Activated T-helper 1 cell treated with anti-CD3 and anti-CD28 coated beads, Interleukin-12 subunit alpha, Interleukin-12 subunit beta, Interleukin-2, Interleukin-4 antibody, amounts not matched to agents 30 ng/mL and 10 ng/mL and 1 ng/mL, durations not matched to agents 14 hours and 24 hours and 36 hours (primary cell): Measurements from ENCODE around the gene KCNJ2. TPM values are rescaled to one million over a fixed set of nuclear protein-coding genes. Genes with fewer than 3 reads are reported as not detected.

Experiments used
- DNase-seq: peaks from one replicate; pipeline ENCODE4 v3.0.0; 2021; ENCODE audit warnings: low spot score
- H3K27ac Mint-ChIP-seq: one replicate; pipeline ENCODE4 v1.8.0; 2021; ENCODE audit warnings: mild to moderate bottlenecking, mixed read lengths
- H3K27me3 Mint-ChIP-seq: one replicate; pipeline ENCODE4 v1.8.0; 2022; ENCODE audit warnings: mild to moderate bottlenecking, moderate library complexity, mixed read lengths; ENCODE audit not compliant: insufficient read depth
- H3K36me3 Mint-ChIP-seq: one replicate; pipeline ENCODE4 v1.8.0; 2021; ENCODE audit warnings: low read depth, mixed read lengths
- H3K4me1 Mint-ChIP-seq: one replicate; pipeline ENCODE4 v1.8.0; 2021; ENCODE audit warnings: low read depth, mixed read lengths
- H3K4me3 Mint-ChIP-seq: one replicate; pipeline ENCODE4 v1.8.0; 2021; ENCODE audit warnings: mild to moderate bottlenecking, moderate library complexity, mixed read lengths
- H3K9me3 Mint-ChIP-seq: one replicate; pipeline ENCODE4 v1.8.0; 2021; ENCODE audit warnings: mixed read lengths
- intact Hi-C: fragments of 100-400 bp; cut with micrococcal nuclease; formaldehyde crosslinking; loops from one replicate; pipeline ENCODE4 v1.15.1; 2024
- total RNA-seq: library from RNA; stranded (reverse); gene quantifications from 2 replicates; pipeline ENCODE4 v1.2.3, GENCODE V29; 2022

Gene KCNJ2
- total RNA-seq, 1 donor from 2014 or later, result not detected

GRCh38 chr17:70166615-70167014 is 2.7 kb upstream of the KCNJ2 start:
- DNase-seq, result no peak
- Mint-ChIP-seq H3K27ac (no peak overlapping the region), H3K36me3 (no peaks in the 10 kb centered on the region), H3K4me3 (no peak overlapping the region), H3K4me1 (peaks cover 18% of the 10 kb centered on the region), H3K9me3 (no peaks in the 10 kb centered on the region), H3K27me3 (peaks cover 43% of the 10 kb centered on the region)
- intact Hi-C loops, result loop anchor here (1.0 to 10.0 kb wide), 2 partner anchors 29 to 842 kb away; partner anchors contain the start of gene ABCA5

- H3K27me3 Mint-ChIP-seq, result peaks cover 49% of the 10 kb centered on the region
- H3K4me1 Mint-ChIP-seq, result peaks cover 18% of the 10 kb centered on the region
- H3K27ac Mint-ChIP-seq, result no peak overlapping the region
- no peaks in the 10 kb centered on the region for H3K9me3 Mint-ChIP-seq
- peak overlapping the region; percentile 81 for H3K4me3 Mint-ChIP-seq
- DNase-seq, result no peak
- no peaks in the 10 kb centered on the region for H3K36me3 Mint-ChIP-seq
- intact Hi-C loops, result loop anchor here (10.0 kb wide), 1 partner anchor 844 kb away; the partner anchor contains the start of gene ABCA5
Measured at GRCh38 chr17:70168044-70168976, 1.0 kb upstream of the KCNJ2 start.

DNA sequence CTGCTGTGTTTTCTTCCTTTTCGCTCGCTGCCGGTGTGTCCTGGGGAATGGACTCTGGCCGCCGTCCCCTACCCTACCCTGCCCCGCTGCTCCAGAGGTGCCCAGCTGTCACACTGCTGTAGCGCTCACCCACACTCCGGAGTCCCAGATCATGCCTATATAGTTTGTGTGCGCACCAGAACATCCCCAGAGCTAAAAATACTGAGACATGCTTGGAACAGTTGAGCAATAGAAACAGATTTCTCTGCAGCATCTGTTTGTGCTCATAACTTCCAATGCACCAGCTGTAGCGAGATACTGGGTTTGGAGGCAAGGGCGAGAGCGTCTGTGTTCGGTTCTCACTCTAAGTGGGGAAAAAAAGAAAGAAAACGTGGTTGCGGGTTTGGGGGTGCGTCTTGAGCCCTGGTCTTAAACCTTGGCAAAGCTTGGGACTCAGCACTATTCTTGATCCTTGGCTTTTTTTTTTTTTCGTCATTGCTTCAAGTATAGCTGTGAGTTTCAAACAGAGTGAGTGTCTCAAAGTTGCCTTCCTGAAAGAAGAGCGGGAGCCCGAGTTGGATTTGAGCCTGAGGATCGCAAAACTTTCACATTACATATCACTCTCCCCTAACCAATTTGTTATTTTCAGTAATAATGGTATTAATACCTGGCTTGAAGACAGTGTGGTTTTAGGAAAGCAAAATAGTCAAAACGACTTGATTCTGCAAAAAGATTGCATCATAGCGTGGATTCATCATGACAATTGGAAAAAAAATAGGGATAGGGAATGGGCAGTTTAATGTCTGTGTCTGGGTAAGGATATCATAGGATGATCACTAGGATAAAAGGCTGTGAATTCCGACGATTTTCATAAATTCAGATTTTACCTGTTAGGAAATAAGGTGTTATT is 621 bp downstream of the KCNJ2 start:
- DNase-seq, result no peak

DNA sequence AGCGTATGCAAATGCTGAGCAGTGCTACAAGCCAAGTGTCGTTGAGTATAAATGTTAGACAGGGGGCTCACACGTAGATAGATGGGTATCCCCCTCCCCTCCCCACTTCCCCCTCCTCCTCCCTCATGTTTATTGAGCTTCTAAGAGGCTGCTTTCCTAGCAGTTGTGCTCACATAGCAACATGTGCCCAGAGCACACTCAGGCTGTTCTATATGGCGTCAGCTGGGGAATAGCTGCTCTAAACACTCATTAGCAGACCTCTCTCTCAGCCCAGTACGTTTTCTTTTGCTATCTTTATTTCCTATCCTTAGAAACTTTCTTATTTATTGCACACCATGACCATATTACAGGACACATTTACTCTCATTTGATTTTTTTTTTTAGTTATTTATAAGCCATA is 1.8 kb downstream of the KCNJ2 start:
- Mint-ChIP-seq H3K9me3 (no peaks in the 10 kb centered on the region), H3K36me3 (no peaks in the 10 kb centered on the region), H3K4me1 (peaks cover 18% of the 10 kb centered on the region), H3K4me3 (no peak overlapping the region), H3K27me3 (peaks cover 49% of the 10 kb centered on the region), H3K27ac (no peak overlapping the region)
- DNase-seq, result no peak
- intact Hi-C loops, result no loop called here

More for the DNA sequence above, 621 bp downstream of the KCNJ2 start:
- Mint-ChIP-seq H3K4me1 (peaks cover 18% of the 10 kb centered on the region), H3K36me3 (no peaks in the 10 kb centered on the region), H3K9me3 (no peaks in the 10 kb centered on the region), H3K4me3 (peak overlapping the region; percentile 71), H3K27ac (no peak overlapping the region), H3K27me3 (peaks cover 49% of the 10 kb centered on the region)
- intact Hi-C loops, result loop anchor here (10.0 kb wide), 1 partner anchor 845 kb away; the partner anchor contains the start of gene ABCA5

DNA sequence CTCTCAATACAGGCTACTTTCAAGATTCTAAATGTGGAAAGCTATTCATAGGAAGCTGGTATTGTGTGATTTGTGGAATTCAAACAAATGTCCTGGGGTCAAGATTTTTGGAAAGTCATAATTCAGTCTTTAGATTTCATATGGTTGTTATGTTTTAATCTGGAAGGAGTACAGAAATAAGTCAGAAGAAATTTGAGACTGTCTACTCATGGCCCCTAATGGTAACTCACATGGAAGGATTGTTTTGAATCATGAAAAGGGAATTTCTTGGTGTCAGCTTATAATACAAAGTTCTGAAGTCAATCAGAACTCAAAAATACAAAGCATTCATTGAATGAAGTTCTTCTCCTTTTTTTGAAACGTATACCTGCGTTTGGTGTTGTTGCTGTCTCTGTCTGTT is 3.1 kb downstream of the KCNJ2 start:
- H3K9me3 Mint-ChIP-seq, result no peaks in the 10 kb centered on the region
- intact Hi-C loops, result no loop called here
- no peak for DNase-seq
- no peak overlapping the region for H3K4me3 Mint-ChIP-seq
- no peak overlapping the region for H3K27ac Mint-ChIP-seq
- H3K36me3 Mint-ChIP-seq, result no peaks in the 10 kb centered on the region
- H3K4me1 Mint-ChIP-seq, result peaks cover 18% of the 10 kb centered on the region
- peaks cover 42% of the 10 kb centered on the region for H3K27me3 Mint-ChIP-seq

DNA sequence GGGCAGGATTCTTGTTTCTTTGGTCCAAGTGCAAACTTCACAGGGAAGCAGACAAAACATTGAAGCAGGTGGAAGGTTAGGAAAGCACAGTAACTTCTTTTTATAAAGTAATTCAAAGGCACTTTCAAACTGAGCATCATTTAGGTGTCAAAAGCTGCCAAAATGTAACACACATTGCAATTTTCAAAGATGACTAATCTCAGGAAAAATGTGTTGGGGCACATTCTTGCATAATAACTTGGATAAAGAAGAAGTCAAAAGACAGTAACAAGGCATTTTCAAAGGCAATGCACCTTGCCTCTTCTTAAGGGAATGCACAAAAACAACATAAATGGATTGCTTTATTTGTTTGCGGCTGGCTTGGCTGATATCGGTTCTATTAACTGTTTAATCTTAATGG is 3.6 kb downstream of the KCNJ2 start:
- no peak overlapping the region for H3K4me3 Mint-ChIP-seq
- H3K36me3 Mint-ChIP-seq, result no peaks in the 10 kb centered on the region
- H3K4me1 Mint-ChIP-seq, result peaks cover 15% of the 10 kb centered on the region
- peaks cover 40% of the 10 kb centered on the region for H3K27me3 Mint-ChIP-seq
- H3K9me3 Mint-ChIP-seq, result no peaks in the 10 kb centered on the region
- intact Hi-C loops, result no loop called here
- H3K27ac Mint-ChIP-seq, result no peak overlapping the region
- DNase-seq, result no peak

DNA sequence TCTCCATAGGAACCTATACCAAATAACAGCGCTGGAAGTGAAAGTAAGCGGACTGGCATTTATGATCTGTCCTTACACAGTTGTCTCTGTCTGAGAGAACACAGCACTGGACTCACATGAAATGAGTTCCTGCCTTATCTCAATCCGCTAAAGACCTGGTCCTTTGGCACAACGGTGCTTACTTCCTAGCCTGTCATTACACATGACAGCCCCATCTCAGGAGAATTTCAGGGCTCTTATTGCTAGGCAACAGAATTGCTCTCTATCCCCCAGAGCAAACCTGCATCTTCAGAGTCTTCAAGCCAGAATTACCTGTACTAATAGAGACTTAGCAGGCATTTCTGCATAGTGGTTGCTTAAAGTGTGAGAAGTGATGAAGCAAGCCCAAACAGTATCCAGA is 4.3 kb downstream of the KCNJ2 start:
- intact Hi-C loops, result no loop called here
- Mint-ChIP-seq H3K4me3 (no peak overlapping the region), H3K4me1 (peaks cover 8% of the 10 kb centered on the region), H3K9me3 (no peaks in the 10 kb centered on the region), H3K27ac (no peak overlapping the region), H3K27me3 (peaks cover 34% of the 10 kb centered on the region), H3K36me3 (no peaks in the 10 kb centered on the region)
- no peak for DNase-seq

GRCh38 chr17:70181376-70181775 is 12.0 kb downstream of the KCNJ2 start:
- no peaks in the 10 kb centered on the region for H3K36me3 Mint-ChIP-seq
- peaks cover 8% of the 10 kb centered on the region for H3K27me3 Mint-ChIP-seq
- intact Hi-C loops, result no loop called here
- H3K4me3 Mint-ChIP-seq, result no peak overlapping the region
- H3K9me3 Mint-ChIP-seq, result no peaks in the 10 kb centered on the region
- no peak overlapping the region for H3K27ac Mint-ChIP-seq
- H3K4me1 Mint-ChIP-seq, result no peaks in the 10 kb centered on the region
- no peak for DNase-seq

GRCh38 chr17:70181866-70182265 is 12.5 kb downstream of the KCNJ2 start:
- no peaks in the 10 kb centered on the region for H3K9me3 Mint-ChIP-seq
- no peak overlapping the region for H3K4me3 Mint-ChIP-seq
- intact Hi-C loops, result no loop called here
- no peak overlapping the region for H3K27ac Mint-ChIP-seq
- peaks cover 8% of the 10 kb centered on the region for H3K27me3 Mint-ChIP-seq
- H3K4me1 Mint-ChIP-seq, result no peaks in the 10 kb centered on the region
- no peak for DNase-seq
- H3K36me3 Mint-ChIP-seq, result no peaks in the 10 kb centered on the region

DNA sequence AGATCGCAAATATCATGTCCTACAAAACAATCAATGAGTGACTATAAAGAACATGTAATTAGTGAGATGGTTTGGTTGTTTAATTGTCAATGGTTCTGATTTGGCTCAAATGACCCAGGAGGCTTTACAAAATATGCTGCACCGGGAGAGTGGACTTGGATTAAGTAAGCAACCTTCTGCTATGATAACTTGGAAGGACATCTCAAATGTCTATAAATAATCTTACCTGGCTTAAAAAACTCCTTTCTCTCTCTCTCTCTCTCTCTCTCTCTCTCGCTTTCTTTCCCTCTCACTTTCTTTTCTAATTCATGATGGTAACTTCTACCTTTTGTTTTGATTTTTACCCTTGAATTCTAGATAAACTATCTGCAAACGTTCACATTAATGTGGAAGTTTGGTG is 14.2 kb downstream of the KCNJ2 start:
- no peak for DNase-seq
- no peak overlapping the region for H3K27ac Mint-ChIP-seq
- no peaks in the 10 kb centered on the region for H3K9me3 Mint-ChIP-seq
- intact Hi-C loops, result no loop called here
- peaks cover 5% of the 10 kb centered on the region for H3K27me3 Mint-ChIP-seq
- no peaks in the 10 kb centered on the region for H3K4me1 Mint-ChIP-seq
- H3K4me3 Mint-ChIP-seq, result no peak overlapping the region
- H3K36me3 Mint-ChIP-seq, result no peaks in the 10 kb centered on the region

- no peak overlapping the region for H3K27ac Mint-ChIP-seq
- no peak overlapping the region for H3K4me3 Mint-ChIP-seq
- H3K4me1 Mint-ChIP-seq, result no peaks in the 10 kb centered on the region
- no peak for DNase-seq
- no peaks in the 10 kb centered on the region for H3K9me3 Mint-ChIP-seq
- intact Hi-C loops, result no loop called here
- peaks cover 5% of the 10 kb centered on the region for H3K27me3 Mint-ChIP-seq
- H3K36me3 Mint-ChIP-seq, result no peaks in the 10 kb centered on the region
Measured at GRCh38 chr17:70184207-70184606, 14.9 kb downstream of the KCNJ2 start.

- no peaks in the 10 kb centered on the region for H3K9me3 Mint-ChIP-seq
- H3K4me3 Mint-ChIP-seq, result no peak overlapping the region
- H3K27me3 Mint-ChIP-seq, result peaks cover 5% of the 10 kb centered on the region
- no peak for DNase-seq
- H3K36me3 Mint-ChIP-seq, result no peaks in the 10 kb centered on the region
- intact Hi-C loops, result no loop called here
- H3K27ac Mint-ChIP-seq, result no peak overlapping the region
- no peaks in the 10 kb centered on the region for H3K4me1 Mint-ChIP-seq
Measured at GRCh38 chr17:70184770-70185169, 15.4 kb downstream of the KCNJ2 start.

DNA sequence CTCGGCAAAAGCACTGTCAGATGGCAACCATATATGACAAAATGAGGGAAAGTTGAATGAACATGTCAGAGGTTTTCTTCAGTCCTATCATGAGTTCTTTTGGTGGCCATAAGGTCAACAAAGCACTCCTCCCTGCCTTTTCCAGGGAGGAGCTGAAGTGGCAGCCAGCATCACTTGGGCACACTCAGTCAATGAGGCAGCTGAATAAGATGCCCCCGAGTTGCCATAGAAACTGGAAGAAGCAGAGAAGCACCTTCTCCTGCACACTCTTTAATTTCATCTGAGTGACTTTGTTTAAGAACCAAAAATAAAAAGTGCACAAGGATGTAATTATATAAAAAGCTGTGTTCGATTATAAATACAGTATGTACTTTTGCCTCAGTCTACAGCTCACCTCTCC is 16.0 kb downstream of the KCNJ2 start:
- Mint-ChIP-seq H3K4me3 (no peak overlapping the region), H3K27ac (no peak overlapping the region)
- intact Hi-C loops, result no loop called here

More for the DNA sequence above, 16.0 kb downstream of the KCNJ2 start:
- peaks cover 5% of the 10 kb centered on the region for H3K27me3 Mint-ChIP-seq
- no peak for DNase-seq
- H3K9me3 Mint-ChIP-seq, result no peaks in the 10 kb centered on the region
- no peaks in the 10 kb centered on the region for H3K4me1 Mint-ChIP-seq
- no peaks in the 10 kb centered on the region for H3K36me3 Mint-ChIP-seq
